ENCODE measurements around the gene HNRNPLL.
"Not testable (repeated sequence)": the region's sequence is repeated elsewhere in the genome, so short reads cannot be mapped to it uniquely, and the experiment has no call there.

The HNRNPLL gene

DNA sequence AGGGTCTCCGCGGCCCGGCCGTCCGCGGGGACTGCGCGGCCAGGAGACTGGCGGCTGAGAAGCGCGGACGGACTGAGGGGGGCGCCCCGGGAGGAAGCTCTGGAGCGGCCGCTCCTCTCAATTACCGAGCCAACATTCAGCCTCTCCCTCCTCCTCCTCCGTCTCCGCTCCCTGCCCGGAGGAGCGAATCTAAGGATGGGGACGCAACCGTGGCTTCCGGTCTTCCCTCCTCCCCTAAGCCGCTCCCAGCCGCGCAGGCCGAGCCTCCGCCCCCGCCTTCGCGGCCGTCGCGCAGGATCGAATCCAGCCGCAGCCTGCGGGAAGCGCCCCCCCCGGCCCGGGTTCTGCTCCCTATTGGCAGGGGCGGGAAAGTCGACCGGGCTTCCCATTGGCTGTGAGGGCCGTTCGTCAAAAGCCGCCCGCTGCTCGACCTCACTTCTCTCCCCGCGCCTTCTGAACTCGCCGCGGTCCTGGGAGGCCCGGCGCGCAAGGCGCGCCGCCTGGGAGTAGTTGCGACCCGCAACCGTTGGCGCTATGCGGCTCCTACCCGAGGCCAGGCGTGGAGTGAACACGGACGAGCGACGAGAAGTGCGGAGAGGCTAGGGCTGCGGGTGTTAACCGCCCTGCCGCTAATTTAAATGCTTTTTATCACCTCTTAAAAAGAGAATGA, at the start of gene HNRNPLL:
HNRNPLL (minus strand) TSS at position 197 of the 670 bp plus-strand sequence. CDS start 302 bp downstream, outside the sequence.
- Histone ChIP-seq H3K9ac (ENCODE audit: low read depth in 1 of 2, low read length in 2 of 2) (peak within 1 kb of the TSS; percentile 74 to 96), H3K27me3 (ENCODE audit: control insufficient read depth in 2 of 2, insufficient read depth in 2 of 2, low read length in 2 of 2) (no peaks in the 10 kb centered on the region), H3K4me1 (ENCODE audit: control insufficient read depth in 2 of 2, insufficient read depth in 2 of 2, low read length in 2 of 2) (peaks cover 10 to 14% of the 10 kb centered on the region in 2 donors), H3K4me3 (ENCODE audit: low read length in 2 of 2) (peak within 1 kb of the TSS; percentile 84 to 92), H3K9me3 (ENCODE audit: control insufficient read depth in 2 of 2, low read length in 2 of 2) (no peaks in the 10 kb centered on the region), H3K36me3 (ENCODE audit: control insufficient read depth in 2 of 2, insufficient read depth in 2 of 2, low read length in 2 of 2) (no peaks in the 10 kb centered on the region), H3K27ac (ENCODE audit: low read depth in 2 of 2, low read length in 2 of 2) (peak within 1 kb of the TSS; percentile 98)

DNA sequence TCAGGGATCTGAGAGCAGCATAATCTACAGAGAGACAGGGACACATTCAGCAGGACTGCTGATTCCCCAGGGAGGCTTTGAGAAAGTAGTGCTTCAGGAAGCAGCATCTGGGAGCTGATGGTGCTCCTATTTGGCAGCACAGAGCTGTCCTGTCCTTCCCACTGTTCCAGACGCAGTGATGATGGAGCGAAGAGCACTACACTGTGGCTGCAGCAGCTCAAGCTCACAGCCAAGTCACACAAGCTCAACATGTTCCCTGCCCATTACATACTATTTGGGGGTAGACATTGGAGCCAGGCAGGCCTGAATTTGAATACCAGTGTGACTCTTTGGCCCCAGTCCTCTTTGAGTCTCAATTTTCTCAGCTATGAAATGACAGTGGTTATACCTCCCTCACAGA, 48.0 kb upstream of the HNRNPLL start:
- Histone ChIP-seq H3K9ac (ENCODE audit: low read depth in 1 of 2, low read length in 2 of 2) (no peak overlapping the region), H3K27ac (ENCODE audit: low read depth in 2 of 2, low read length in 2 of 2) (no peak overlapping the region), H3K4me1 (ENCODE audit: control insufficient read depth in 2 of 2, insufficient read depth in 2 of 2, low read length in 2 of 2) (peaks cover 0 to 3% of the 10 kb centered on the region in 2 donors), H3K4me3 (ENCODE audit: low read length in 2 of 2) (no peak overlapping the region), H3K27me3 (ENCODE audit: control insufficient read depth in 2 of 2, insufficient read depth in 2 of 2, low read length in 2 of 2) (no peaks in the 10 kb centered on the region), H3K9me3 (ENCODE audit: control insufficient read depth in 2 of 2, low read length in 2 of 2) (no peaks in the 10 kb centered on the region), H3K36me3 (ENCODE audit: control insufficient read depth in 2 of 2, insufficient read depth in 2 of 2, low read length in 2 of 2) (no peaks in the 10 kb centered on the region)

DNA sequence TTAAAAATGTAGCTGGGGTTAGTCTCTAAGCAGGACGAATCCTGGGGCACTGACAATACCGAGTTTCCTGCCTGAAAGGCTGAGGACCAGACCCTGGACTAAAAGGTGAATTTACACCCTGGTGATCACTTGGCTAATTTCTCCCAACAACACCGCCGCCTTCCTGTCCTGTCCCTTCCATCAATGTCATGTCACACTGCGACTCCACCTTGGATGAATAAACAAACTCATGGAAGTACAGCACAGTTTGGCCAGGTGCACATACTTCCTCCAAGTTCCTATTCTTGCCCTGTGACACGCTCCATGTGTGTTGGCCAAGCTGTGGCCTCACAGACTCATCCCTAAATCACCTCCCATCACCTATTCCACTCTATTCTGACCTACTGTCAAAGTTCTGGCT, 47.3 kb upstream of the HNRNPLL start:
- Histone ChIP-seq H3K27ac (ENCODE audit: low read depth in 2 of 2, low read length in 2 of 2) (no peak overlapping the region), H3K27me3 (ENCODE audit: control insufficient read depth in 2 of 2, insufficient read depth in 2 of 2, low read length in 2 of 2) (no peaks in the 10 kb centered on the region), H3K9ac (ENCODE audit: low read depth in 1 of 2, low read length in 2 of 2) (no peak overlapping the region), H3K4me3 (ENCODE audit: low read length in 2 of 2) (no peak overlapping the region), H3K36me3 (ENCODE audit: control insufficient read depth in 2 of 2, insufficient read depth in 2 of 2, low read length in 2 of 2) (no peaks in the 10 kb centered on the region), H3K9me3 (ENCODE audit: control insufficient read depth in 2 of 2, low read length in 2 of 2) (no peaks in the 10 kb centered on the region), H3K4me1 (ENCODE audit: control insufficient read depth in 2 of 2, insufficient read depth in 2 of 2, low read length in 2 of 2) (peaks cover 0 to 3% of the 10 kb centered on the region in 2 donors)

DNA sequence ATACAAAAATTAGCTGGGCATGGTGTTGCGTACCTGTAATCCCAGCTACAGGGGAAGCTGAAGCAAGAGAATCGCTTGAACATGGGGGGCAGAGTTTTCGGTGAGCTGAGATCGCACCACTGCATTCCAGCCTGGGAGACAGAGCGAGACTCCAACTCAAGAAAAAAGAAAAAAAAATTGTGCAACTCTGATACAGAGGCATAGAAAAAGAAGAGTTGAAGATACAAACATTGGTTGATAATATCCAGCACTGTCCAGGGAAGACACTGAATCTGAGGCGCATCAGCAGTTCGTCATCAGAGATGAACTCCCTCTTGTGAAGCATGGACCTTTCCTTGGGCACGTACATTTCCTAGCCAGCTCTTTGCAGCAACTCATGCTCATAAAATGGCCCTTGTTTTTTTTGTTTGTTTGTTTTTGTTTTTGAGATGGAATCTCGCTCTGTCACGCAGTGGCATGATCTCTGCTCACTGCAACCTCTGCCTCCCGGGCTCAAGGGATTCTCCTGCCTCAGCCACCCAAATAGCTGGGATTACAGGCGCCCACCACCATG, 46.5 kb upstream of the HNRNPLL start:
- Histone ChIP-seq H3K4me1 (ENCODE audit: control insufficient read depth in 2 of 2, insufficient read depth in 2 of 2, low read length in 2 of 2) (peaks cover 0 to 2% of the 10 kb centered on the region in 2 donors), H3K27ac (ENCODE audit: low read depth in 2 of 2, low read length in 2 of 2) (no peak overlapping the region), H3K9me3 (ENCODE audit: control insufficient read depth in 2 of 2, low read length in 2 of 2) (no peaks in the 10 kb centered on the region), H3K36me3 (ENCODE audit: control insufficient read depth in 2 of 2, insufficient read depth in 2 of 2, low read length in 2 of 2) (no peaks in the 10 kb centered on the region), H3K9ac (ENCODE audit: low read depth in 1 of 2, low read length in 2 of 2) (no peak overlapping the region), H3K27me3 (ENCODE audit: control insufficient read depth in 2 of 2, insufficient read depth in 2 of 2, low read length in 2 of 2) (no peaks in the 10 kb centered on the region), H3K4me3 (ENCODE audit: low read length in 2 of 2) (no peak overlapping the region)

DNA sequence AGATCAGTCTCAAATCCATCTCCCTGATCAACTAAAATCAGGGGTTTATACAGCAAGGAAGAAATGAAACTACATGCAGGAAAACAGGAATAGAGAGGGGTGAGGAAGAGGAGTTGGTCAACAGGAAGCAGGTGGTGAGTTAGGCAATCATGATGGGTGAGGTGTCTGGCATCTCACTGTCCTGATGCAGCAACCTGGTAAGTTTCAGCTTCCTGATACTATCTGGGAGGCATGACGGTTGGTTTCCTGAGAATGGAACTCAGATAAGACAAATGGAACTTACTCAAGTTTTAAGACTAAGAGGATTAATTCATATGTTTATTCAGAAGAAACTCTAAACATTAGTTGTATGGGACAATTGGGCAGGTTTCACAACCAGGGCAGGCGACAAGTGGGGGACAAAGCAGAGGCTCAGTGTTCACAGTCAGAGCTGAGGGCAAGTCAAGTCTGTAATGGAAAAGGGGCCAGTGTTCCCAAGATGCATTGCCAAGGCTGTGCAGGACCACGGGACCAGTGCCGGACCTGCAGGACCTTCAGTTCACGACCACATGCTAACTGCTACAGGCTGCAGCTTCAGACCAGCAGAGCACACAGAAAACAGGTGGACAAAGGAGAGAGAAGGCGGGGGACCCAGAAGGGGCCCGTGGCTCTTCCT, 45.5 kb upstream of the HNRNPLL start:
- no peaks in the 10 kb centered on the region for H3K36me3 ChIP-seq (ENCODE audit: control insufficient read depth in 2 of 2, insufficient read depth in 2 of 2, low read length in 2 of 2)

DNA sequence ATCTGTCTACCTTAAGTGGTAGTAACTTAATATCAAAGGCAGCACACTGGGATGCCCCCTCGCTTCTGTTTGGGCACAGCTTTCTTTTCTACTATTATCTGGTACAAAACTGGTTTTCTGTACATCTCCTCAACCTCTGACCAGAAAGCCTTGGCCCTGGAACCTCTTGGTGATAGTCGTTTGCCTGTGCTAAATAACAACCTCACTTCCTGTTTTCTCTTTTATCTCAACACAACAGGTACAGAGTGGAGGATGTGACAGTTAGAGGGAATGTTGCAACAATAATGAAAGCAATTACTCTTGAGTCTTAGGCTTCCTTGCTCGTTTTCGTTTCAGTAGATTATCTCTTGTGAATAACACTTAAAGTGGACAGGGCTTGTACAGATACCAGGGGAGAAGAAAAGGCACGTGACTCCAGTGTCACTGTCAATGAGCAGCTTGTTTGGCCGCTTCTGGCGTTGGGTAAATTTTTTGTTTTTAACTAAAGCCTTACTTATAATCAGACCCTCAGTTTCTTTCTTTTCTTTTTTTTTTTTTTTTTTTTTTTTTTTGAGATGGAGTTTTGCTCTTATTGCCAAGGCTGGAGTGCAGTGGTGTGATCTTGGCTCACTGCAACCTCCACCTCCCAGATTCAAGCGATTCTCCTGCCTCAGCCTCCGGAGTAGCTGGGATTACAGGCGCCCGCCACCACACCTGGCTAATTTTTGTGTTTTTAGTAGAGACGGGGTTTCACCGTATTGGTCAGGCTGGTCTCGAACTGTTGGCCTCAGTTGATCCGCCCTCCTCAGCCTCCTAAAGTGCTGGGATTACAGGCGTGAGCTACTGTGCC, 41.2 kb upstream of the HNRNPLL start:
- H3K4me1 ChIP-seq (ENCODE audit: control insufficient read depth in 2 of 2, insufficient read depth in 2 of 2, low read length in 2 of 2); H3K27me3 ChIP-seq (ENCODE audit: control insufficient read depth in 2 of 2, insufficient read depth in 2 of 2, low read length in 2 of 2); H3K9ac ChIP-seq (ENCODE audit: low read depth in 1 of 2, low read length in 2 of 2); H3K4me3 ChIP-seq (ENCODE audit: low read length in 2 of 2); H3K9me3 ChIP-seq (ENCODE audit: control insufficient read depth in 2 of 2, low read length in 2 of 2); H3K36me3 ChIP-seq (ENCODE audit: control insufficient read depth in 2 of 2, insufficient read depth in 2 of 2, low read length in 2 of 2): not testable (repeated sequence)
- peak overlapping the region in 1 of 2 donors; percentile 48 for H3K27ac ChIP-seq (ENCODE audit: low read depth in 2 of 2, low read length in 2 of 2)

More for the DNA sequence above, 45.5 kb upstream of the HNRNPLL start:
- H3K4me3 ChIP-seq (ENCODE audit: low read length in 2 of 2), result no peak overlapping the region
- no peaks in the 10 kb centered on the region for H3K9me3 ChIP-seq (ENCODE audit: control insufficient read depth in 2 of 2, low read length in 2 of 2)
- no peak overlapping the region for H3K27ac ChIP-seq (ENCODE audit: low read depth in 2 of 2, low read length in 2 of 2)
- no peak overlapping the region for H3K9ac ChIP-seq (ENCODE audit: low read depth in 1 of 2, low read length in 2 of 2)
- H3K27me3 ChIP-seq (ENCODE audit: control insufficient read depth in 2 of 2, insufficient read depth in 2 of 2, low read length in 2 of 2), result no peaks in the 10 kb centered on the region
- no peaks in the 10 kb centered on the region for H3K4me1 ChIP-seq (ENCODE audit: control insufficient read depth in 2 of 2, insufficient read depth in 2 of 2, low read length in 2 of 2)

DNA sequence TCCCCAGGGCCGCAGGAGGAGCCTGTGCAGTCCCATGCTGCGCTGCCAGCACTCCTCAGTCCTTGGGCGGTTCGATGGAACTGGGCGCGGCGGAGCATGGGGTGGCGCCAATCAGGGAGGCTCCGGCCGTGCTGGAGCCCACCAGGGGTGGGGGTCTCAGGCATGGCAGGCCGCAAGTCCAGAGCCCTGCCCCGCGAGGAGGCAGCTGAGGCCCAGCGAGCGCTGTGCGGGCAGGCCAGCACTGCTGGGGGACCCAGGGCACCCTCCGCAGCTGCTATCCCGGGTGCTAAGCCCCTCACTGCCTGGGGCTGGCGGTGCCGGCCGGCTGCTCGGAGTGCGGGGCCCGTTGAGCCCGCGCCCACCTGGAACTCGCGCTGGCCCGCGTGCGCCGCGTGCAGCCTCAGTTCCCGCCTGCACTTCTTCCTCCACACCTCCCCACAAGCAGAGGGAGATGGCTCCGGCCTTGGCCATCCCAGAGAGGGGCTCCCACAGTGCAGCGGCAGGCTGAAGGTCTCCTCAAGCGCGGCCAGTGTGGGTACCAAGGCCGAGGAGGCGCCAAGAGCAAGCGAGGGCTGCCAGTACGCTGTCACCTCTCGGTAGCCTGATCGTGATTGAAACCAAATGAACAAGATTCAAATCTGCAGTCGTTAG, 40.4 kb upstream of the HNRNPLL start:
- H3K27ac ChIP-seq (ENCODE audit: low read depth in 2 of 2, low read length in 2 of 2), result peak overlapping the region in 1 of 2 donors; percentile 48
- H3K9ac ChIP-seq (ENCODE audit: low read depth in 1 of 2, low read length in 2 of 2), result no peak overlapping the region
- no peaks in the 10 kb centered on the region for H3K36me3 ChIP-seq (ENCODE audit: control insufficient read depth in 2 of 2, insufficient read depth in 2 of 2, low read length in 2 of 2)
- no peak overlapping the region for H3K4me3 ChIP-seq (ENCODE audit: low read length in 2 of 2)
- H3K9me3 ChIP-seq (ENCODE audit: control insufficient read depth in 2 of 2, low read length in 2 of 2), result no peaks in the 10 kb centered on the region
- no peaks in the 10 kb centered on the region for H3K27me3 ChIP-seq (ENCODE audit: control insufficient read depth in 2 of 2, insufficient read depth in 2 of 2, low read length in 2 of 2)
- no peaks in the 10 kb centered on the region for H3K4me1 ChIP-seq (ENCODE audit: control insufficient read depth in 2 of 2, insufficient read depth in 2 of 2, low read length in 2 of 2)

DNA sequence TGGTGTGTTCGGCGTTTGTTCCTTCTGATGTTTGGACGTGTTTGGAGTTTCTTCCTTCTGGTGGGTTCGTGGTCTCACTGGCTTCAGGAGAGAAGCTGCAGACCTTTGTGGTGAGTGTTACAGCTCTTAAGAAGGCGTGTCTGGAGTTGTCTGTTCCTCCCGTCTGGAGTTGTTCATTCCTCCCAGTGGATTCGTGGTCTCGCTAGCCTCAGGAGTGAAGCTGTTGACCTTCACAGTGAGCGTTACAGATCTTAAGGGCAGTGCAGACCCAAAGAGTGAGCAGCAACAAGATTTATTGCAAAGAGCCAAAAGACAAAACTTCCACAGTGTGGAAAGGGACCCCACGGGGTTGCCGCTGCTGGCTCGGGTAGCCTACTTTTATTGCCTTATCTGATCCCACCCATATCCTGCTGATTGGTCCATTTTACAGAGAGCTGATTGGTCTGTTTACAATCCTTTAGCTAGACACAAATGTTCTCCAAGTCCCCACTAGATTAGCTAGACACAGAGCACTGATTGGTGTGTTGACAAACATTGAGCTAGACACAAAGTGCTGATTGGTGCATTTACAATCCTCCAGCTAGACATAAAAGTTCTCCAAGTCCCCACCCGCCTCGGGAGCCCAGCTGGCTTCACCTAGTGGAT, 39.8 kb upstream of the HNRNPLL start:
- H3K4me3 ChIP-seq (ENCODE audit: low read length in 2 of 2); H3K9ac ChIP-seq (ENCODE audit: low read depth in 1 of 2, low read length in 2 of 2): not testable (repeated sequence)

DNA sequence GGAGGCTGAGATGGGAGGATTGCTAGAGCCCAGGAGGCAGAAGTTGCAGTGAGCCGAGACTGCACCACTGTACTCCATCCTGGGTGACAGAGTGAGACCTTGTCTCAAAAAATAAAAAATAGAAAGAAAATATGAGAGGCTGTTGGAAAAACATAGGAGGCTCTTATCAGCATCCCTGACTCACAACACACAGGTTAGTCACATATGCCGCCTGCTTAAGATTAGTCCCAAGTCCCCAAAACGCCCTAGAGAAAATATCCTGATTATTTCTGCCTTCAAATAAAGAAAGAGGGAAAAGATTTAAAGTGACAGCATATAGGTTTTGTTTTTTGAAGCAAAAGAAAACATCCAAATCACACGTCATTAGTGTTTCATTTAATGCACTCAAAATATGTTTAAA, 33.3 kb upstream of the HNRNPLL start:
- Histone ChIP-seq H3K4me1 (ENCODE audit: control insufficient read depth in 2 of 2, insufficient read depth in 2 of 2, low read length in 2 of 2) (no peaks in the 10 kb centered on the region), H3K9me3 (ENCODE audit: control insufficient read depth in 2 of 2, low read length in 2 of 2) (no peaks in the 10 kb centered on the region), H3K9ac (ENCODE audit: low read depth in 1 of 2, low read length in 2 of 2) (no peak overlapping the region), H3K27ac (ENCODE audit: low read depth in 2 of 2, low read length in 2 of 2) (no peak overlapping the region), H3K36me3 (ENCODE audit: control insufficient read depth in 2 of 2, insufficient read depth in 2 of 2, low read length in 2 of 2) (no peaks in the 10 kb centered on the region), H3K4me3 (ENCODE audit: low read length in 2 of 2) (no peak overlapping the region), H3K27me3 (ENCODE audit: control insufficient read depth in 2 of 2, insufficient read depth in 2 of 2, low read length in 2 of 2) (no peaks in the 10 kb centered on the region)

More for the DNA sequence above, 39.8 kb upstream of the HNRNPLL start:
- H3K27me3 ChIP-seq (ENCODE audit: control insufficient read depth in 2 of 2, insufficient read depth in 2 of 2, low read length in 2 of 2); H3K4me1 ChIP-seq (ENCODE audit: control insufficient read depth in 2 of 2, insufficient read depth in 2 of 2, low read length in 2 of 2); H3K9me3 ChIP-seq (ENCODE audit: control insufficient read depth in 2 of 2, low read length in 2 of 2); H3K27ac ChIP-seq (ENCODE audit: low read depth in 2 of 2, low read length in 2 of 2); H3K36me3 ChIP-seq (ENCODE audit: control insufficient read depth in 2 of 2, insufficient read depth in 2 of 2, low read length in 2 of 2): not testable (repeated sequence)
